K562 (cell line): ENCODE measurements around the gene CD19.

Source experiments
- PCBP1 ChIP-seq: fragments of 200-400 bp; formaldehyde crosslinking; IDR thresholded peaks from 2 replicates; pipeline ENCODE4 v1.6.1; 2018; ENCODE audit warnings: mild to moderate bottlenecking, low read depth, low read length; ENCODE audit not compliant: poor library complexity, severe bottlenecking
- RAD21 ChIP-seq, 2 experiments: fragments of 250-450 bp in 1 of 2; fragments of 450-650 bp in 1 of 2; sonication (Bioruptor Pico) in 1 of 2; formaldehyde crosslinking in 1 of 2; IDR thresholded peaks in 1 of 2; conservative IDR thresholded peaks in 1 of 2; 2 replicates each; pipeline versions ENCODE4 v1.4.0 to v1.8.0; 2020 to 2022; ENCODE audit warnings: mild to moderate bottlenecking in 2 of 2, moderate library complexity in 1 of 2
- TF ChIP-seq, protein P1 (sequence below), 3 experiments: IDR thresholded peaks in 2 of 3; conservative IDR thresholded peaks in 1 of 3; 2 replicates each; pipeline ENCODE4 v1.5.1; 2011 to 2012; ENCODE audit warnings: low read length in 3 of 3, mild to moderate bottlenecking in 3 of 3, control low read depth in 2 of 3, improper control_type of control experiment in 1 of 3, inconsistent platforms in 1 of 3, low read depth in 1 of 3, mixed read lengths in 1 of 3, moderate library complexity in 1 of 3; ENCODE audit not compliant: insufficient read depth in 2 of 3

DNA sequence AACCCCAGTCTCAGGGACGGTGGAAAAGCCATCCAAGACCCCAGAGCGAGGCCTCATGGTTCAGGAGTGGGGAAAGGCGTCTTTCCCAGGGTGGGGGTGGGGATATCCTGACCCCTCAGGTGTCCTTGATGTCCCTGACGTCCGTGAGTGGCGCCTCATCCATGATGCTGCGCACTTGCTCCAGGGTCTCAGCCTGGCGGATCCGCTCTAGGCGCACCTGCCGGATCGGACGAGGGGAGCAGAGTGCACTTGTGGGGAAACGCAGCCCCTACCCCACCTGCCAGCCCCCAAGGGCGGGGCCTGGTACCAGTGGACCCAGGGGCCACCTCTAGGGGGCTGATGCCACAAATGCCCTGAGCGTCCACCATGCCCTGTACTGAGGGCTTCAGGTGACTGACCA is 26.9 kb upstream of the CD19 start:
- TF ChIP-seq PCBP1: no peak
- TF ChIP-seq, protein P1, sequence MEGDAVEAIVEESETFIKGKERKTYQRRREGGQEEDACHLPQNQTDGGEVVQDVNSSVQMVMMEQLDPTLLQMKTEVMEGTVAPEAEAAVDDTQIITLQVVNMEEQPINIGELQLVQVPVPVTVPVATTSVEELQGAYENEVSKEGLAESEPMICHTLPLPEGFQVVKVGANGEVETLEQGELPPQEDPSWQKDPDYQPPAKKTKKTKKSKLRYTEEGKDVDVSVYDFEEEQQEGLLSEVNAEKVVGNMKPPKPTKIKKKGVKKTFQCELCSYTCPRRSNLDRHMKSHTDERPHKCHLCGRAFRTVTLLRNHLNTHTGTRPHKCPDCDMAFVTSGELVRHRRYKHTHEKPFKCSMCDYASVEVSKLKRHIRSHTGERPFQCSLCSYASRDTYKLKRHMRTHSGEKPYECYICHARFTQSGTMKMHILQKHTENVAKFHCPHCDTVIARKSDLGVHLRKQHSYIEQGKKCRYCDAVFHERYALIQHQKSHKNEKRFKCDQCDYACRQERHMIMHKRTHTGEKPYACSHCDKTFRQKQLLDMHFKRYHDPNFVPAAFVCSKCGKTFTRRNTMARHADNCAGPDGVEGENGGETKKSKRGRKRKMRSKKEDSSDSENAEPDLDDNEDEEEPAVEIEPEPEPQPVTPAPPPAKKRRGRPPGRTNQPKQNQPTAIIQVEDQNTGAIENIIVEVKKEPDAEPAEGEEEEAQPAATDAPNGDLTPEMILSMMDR (IDR thresholded peaks at IDR 0.05 in 2 of 3, conservative IDR thresholded peaks at IDR 0.05 in 1 of 3; ENCODE audit: insufficient read depth in 2 of 3, low read depth in 1 of 3, low read length in 3 of 3): no peak
- no peak for TF ChIP-seq RAD21 (CRISPR knock-in tag; conservative IDR thresholded peaks at IDR 0.05 in 1 of 2, IDR thresholded peaks at IDR 0.05 in 1 of 2)
